ENCODE results near the gene IQCE. TPM values are rescaled to one million over a fixed set of nuclear protein-coding genes. Genes with fewer than 3 reads are reported as not detected.
A peak's percentile ranks its signal among the peaks of the same experiment; 100 is the strongest.

IQCE gene
- total and polyA plus RNA-seq, 9 donors, result 4.4 to 19.2 (median 13.3) TPM

- TF ChIP-seq POLR2A (IDR thresholded peaks at IDR 0.05), result no peak
- TF ChIP-seq EP300 (IDR thresholded peaks at IDR 0.05), result no peak
- Histone ChIP-seq H3K9me3 (no peaks in the 10 kb centered on the region), H3K4me1 (ENCODE audit: insufficient read depth) (peaks cover 12% of the 10 kb centered on the region), H3K4me3 (no peak overlapping the region), H3K36me3 (no peaks in the 10 kb centered on the region), H3K27me3 (no peaks in the 10 kb centered on the region), H3K27ac (peak overlapping the region; percentile 46 to 82)
- intact Hi-C loops (cut with DNase I), result no loop called here
- 47 to 57% (median 50%) methylated on average over 33 of the region's 33 CpGs for WGBS, 3 donors
- peak in 1 of 5 donors; percentile 52 for DNase-seq
Observed at GRCh38 chr7:2662273-2663120, 103.7 kb downstream of the IQCE start.

- H3K4me3 ChIP-seq, result no peak overlapping the region
- peaks cover 12% of the 10 kb centered on the region for H3K4me1 ChIP-seq (ENCODE audit: insufficient read depth)
- no peaks in the 10 kb centered on the region for H3K9me3 ChIP-seq
- H3K27ac ChIP-seq, result peak overlapping the region; percentile 46 to 82
- intact Hi-C loops (cut with DNase I), result no loop called here
- no peak for TF ChIP-seq CTCF (IDR thresholded peaks at IDR 0.05)
- no peak for TF ChIP-seq EP300 (IDR thresholded peaks at IDR 0.05)
- TF ChIP-seq POLR2A (IDR thresholded peaks at IDR 0.05), result peak; percentile 10
- peak; percentile 86 to 94 (median 87) for DNase-seq
- no peaks in the 10 kb centered on the region for H3K36me3 ChIP-seq
- 53 to 59% (median 56%) methylated on average over 26 to 30 of the region's 30 CpGs for WGBS, 3 donors
- no peaks in the 10 kb centered on the region for H3K27me3 ChIP-seq
Observed at GRCh38 chr7:2663121-2663886, 104.5 kb downstream of the IQCE start.

GRCh38 chr7:2663960-2664359 lies 105.2 kb downstream of the IQCE start:
- H3K4me1 ChIP-seq (ENCODE audit: insufficient read depth), result peaks cover 12% of the 10 kb centered on the region
- intact Hi-C loops (cut with DNase I), result no loop called here
- H3K36me3 ChIP-seq, result no peaks in the 10 kb centered on the region
- WGBS, 3 donors, result 59 to 75% (median 64%) methylated on average over 4 of the region's 4 CpGs
- no peaks in the 10 kb centered on the region for H3K27me3 ChIP-seq
- TF ChIP-seq CTCF (IDR thresholded peaks at IDR 0.05) (no peak), EP300 (IDR thresholded peaks at IDR 0.05) (no peak), POLR2A (IDR thresholded peaks at IDR 0.05) (no peak)
- peak overlapping the region; percentile 46 to 82 for H3K27ac ChIP-seq
- no peaks in the 10 kb centered on the region for H3K9me3 ChIP-seq
- DNase-seq, result peak in 2 of 5 donors; percentile 34 to 51
- no peak overlapping the region for H3K4me3 ChIP-seq

Small RNA genes lying within 50 kb of the gene (microRNA-seq; reads per million reads assigned to microRNA genes)
- 0 reads per million in 3 donors for gene MIR4648

Small RNA genes lying within 50 kb of the gene (small RNA-seq; reads per million reads assigned to genes)
- gene MIR4648, result not detected

Other genes with a start within 250 kb of the IQCE start
- gene SNX8, start 244.5 kb upstream of the IQCE start, total RNA-seq, result 10 to 100 TPM in 5 of 7 donors, 1 to 10 TPM in 2; 3.2 to 37.2 (median 19.7) TPM
- 10 to 100 TPM in 1 of 2 donors, 1 to 10 TPM in 1; 9.4 to 13.3 TPM for gene SNX8, start 244.5 kb upstream of the IQCE start, polyA plus RNA-seq
- gene EIF3B, start 204.2 kb upstream of the IQCE start, total RNA-seq, result 100 to 1,000 TPM in 6 of 7 donors, 10 to 100 TPM in 1; 67.2 to 133 (median 114) TPM
- 100 to 1,000 TPM in 1 of 2 donors, 10 to 100 TPM in 1; 62.3 to 185 TPM for gene EIF3B, start 204.2 kb upstream of the IQCE start, polyA plus RNA-seq
- gene CHST12, start 155.4 kb upstream of the IQCE start, total RNA-seq, result 10 to 100 TPM in 6 of 7 donors, 1 to 10 TPM in 1; 7.8 to 21.7 (median 12.6) TPM
- gene CHST12, start 155.4 kb upstream of the IQCE start, polyA plus RNA-seq, result 10 to 100 TPM in 1 of 2 donors, 1 to 10 TPM in 1; 3.9 to 16.5 TPM
- not detected for gene GRIFIN, start 82.6 kb upstream of the IQCE start, total RNA-seq
- not detected for gene GRIFIN, start 82.6 kb upstream of the IQCE start, polyA plus RNA-seq
- gene LFNG, start 39.2 kb upstream of the IQCE start, total RNA-seq, result 1 to 10 TPM in 6 of 7 donors, under 1 TPM in 1; 0.86 to 8.2 (median 3.3) TPM
- gene LFNG, start 39.2 kb upstream of the IQCE start, polyA plus RNA-seq, result 1 to 10 TPM; 2.3 to 4.1 TPM
- 10 to 100 TPM; 26.9 to 33.5 (median 30.2) TPM for gene BRAT1, start 3.5 kb upstream of the IQCE start, total RNA-seq
- 10 to 100 TPM in 1 of 2 donors, 1 to 10 TPM in 1; 1.3 to 39.1 TPM for gene BRAT1, start 3.5 kb upstream of the IQCE start, polyA plus RNA-seq
- gene TTYH3, start 73.0 kb downstream of the IQCE start, total RNA-seq, result 10 to 100 TPM in 6 of 7 donors, 1 to 10 TPM in 1; 7.7 to 34.4 (median 22.7) TPM
- 10 to 100 TPM in 1 of 2 donors, 1 to 10 TPM in 1; 5.6 to 21.0 TPM for gene TTYH3, start 73.0 kb downstream of the IQCE start, polyA plus RNA-seq
- gene AMZ1, start 129.2 kb downstream of the IQCE start, total RNA-seq, result 1 to 10 TPM in 2 of 7 donors, under 1 TPM in 4, not detected in 1; 0.24 to 2.6 (median 0.93) TPM
- under 1 TPM; 0.15 to 0.45 TPM for gene AMZ1, start 129.2 kb downstream of the IQCE start, polyA plus RNA-seq

Data from ovary (tissue), 9 donors.